Activated B cell treated with CpG ODN at 0.5 μM for 24 hours (primary cell): ENCODE data around the gene PDHA1. TPM values are rescaled to one million over a fixed set of nuclear protein-coding genes. Genes with fewer than 3 reads are reported as not detected.

Experiments
- ATAC-seq: fragments of 200-7000 bp; cut with Tn5 transposase; one replicate; pipeline ENCODE4 v1.10.0; 2021; ENCODE audit warnings: low read depth, mild to moderate bottlenecking, moderate library complexity
- CTCF ChIA-PET: fragments of 350-600 bp; sonication (Branson Sonifier 250); formaldehyde crosslinking; loops from one replicate; lab custom pipeline; 2021; ENCODE audit warnings: antibody characterized with exemption; lab: Charles Lee
- POLR2A ChIA-PET: fragments of 350-600 bp; sonication (Branson Sonifier 250); formaldehyde crosslinking; loops from one replicate; lab custom pipeline; 2021; ENCODE audit warnings: antibody characterized with exemption; lab: Charles Lee
- DNase-seq: peaks from one replicate; pipeline ENCODE4 v3.0.0; 2022
- H3K27ac Mint-ChIP-seq: one replicate; pipeline ENCODE4 v1.8.0; 2020; ENCODE audit warnings: mixed read lengths
- H3K27me3 Mint-ChIP-seq: one replicate; pipeline ENCODE4 v1.8.0; 2021; ENCODE audit warnings: mixed read lengths
- H3K36me3 Mint-ChIP-seq: one replicate; pipeline ENCODE4 v1.8.0; 2021; ENCODE audit warnings: low read depth, mixed read lengths
- H3K4me1 Mint-ChIP-seq: one replicate; pipeline ENCODE4 v1.8.0; 2021; ENCODE audit warnings: mixed read lengths
- H3K4me3 Mint-ChIP-seq: one replicate; pipeline ENCODE4 v1.8.0; 2020; ENCODE audit warnings: mild to moderate bottlenecking, mixed read lengths
- H3K9me3 Mint-ChIP-seq: one replicate; pipeline ENCODE4 v1.8.0; 2020; ENCODE audit warnings: mixed read lengths
- intact Hi-C: fragments of 100-400 bp; cut with micrococcal nuclease; formaldehyde crosslinking; loops from one replicate; pipeline ENCODE4 v1.15.1; 2024
- total RNA-seq: library from RNA; stranded (reverse); gene quantifications from 2 replicates; pipeline ENCODE4 v1.2.3, GENCODE V29; 2022
- TF ChIP-seq, protein P1 (sequence below): fragments of 200-600 bp; IDR thresholded peaks from one replicate; pipeline ENCODE4 v1.8.0; 2022; ENCODE audit warnings: antibody characterized with exemption, mild to moderate bottlenecking

The PDHA1 gene
- total RNA-seq, 1 donor from 2014 or later = 124 TPM

DNA sequence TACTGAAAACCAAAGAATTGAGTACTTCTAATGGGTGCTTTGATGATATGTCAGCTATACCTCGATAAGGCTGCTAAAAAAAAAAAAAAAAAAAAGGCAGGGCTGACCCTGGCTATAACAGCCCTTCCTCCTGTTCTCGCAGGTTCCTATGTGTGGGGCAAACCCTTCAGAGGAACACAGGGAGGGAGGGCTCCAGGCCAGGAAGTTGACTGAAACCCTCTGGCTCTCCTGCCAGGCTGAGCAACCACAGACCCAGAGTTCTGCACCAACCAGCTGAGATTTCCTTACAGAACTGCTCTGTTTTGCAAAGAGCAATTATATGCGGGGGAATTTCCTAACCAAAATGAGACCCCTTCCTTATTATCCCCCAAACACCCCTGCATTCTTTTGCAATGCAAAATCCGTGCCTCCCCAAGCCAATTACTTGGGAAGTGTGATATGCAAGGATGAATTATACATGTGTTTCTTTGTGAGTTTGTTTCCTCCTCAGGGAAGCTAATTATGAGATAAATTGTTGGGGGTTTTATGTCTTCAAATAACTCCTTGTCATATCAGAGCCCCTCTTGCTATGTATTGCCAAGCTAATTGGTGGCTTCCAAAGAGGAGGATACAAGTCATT is 45.6 kb downstream of the PDHA1 start:
- no peak for ATAC-seq
- CTCF ChIA-PET = no interaction called here

DNA sequence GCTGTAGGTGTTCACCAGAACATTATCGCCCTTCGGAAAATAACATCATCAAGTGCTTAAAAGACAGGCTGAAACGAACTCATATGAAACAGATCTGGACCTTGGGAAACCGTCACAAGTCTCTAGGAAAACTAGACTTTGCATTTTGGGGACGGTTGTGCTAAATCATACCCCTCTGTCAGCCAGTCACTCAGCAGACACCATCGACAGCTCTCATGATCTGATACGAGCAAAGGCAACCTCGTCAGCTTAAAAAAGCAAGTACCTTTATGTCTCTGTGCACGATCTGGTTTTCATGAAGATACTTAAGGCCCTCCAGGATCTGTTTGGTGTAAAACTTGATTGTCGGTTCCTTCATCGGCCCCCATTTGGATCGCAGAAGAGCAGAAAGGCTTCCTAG is 48.4 kb downstream of the PDHA1 start:
- CTCF ChIA-PET = no interaction called here
- intact Hi-C loops = no loop called here

More for the DNA sequence above, 45.6 kb downstream of the PDHA1 start:
- DNase-seq = no peak
- Mint-ChIP-seq H3K27me3 (no peaks in the 10 kb centered on the region), H3K4me3 (no peak overlapping the region), H3K4me1 (no peaks in the 10 kb centered on the region), H3K36me3 (no peaks in the 10 kb centered on the region), H3K9me3 (no peaks in the 10 kb centered on the region), H3K27ac (no peak overlapping the region)
- TF ChIP-seq, protein P1, sequence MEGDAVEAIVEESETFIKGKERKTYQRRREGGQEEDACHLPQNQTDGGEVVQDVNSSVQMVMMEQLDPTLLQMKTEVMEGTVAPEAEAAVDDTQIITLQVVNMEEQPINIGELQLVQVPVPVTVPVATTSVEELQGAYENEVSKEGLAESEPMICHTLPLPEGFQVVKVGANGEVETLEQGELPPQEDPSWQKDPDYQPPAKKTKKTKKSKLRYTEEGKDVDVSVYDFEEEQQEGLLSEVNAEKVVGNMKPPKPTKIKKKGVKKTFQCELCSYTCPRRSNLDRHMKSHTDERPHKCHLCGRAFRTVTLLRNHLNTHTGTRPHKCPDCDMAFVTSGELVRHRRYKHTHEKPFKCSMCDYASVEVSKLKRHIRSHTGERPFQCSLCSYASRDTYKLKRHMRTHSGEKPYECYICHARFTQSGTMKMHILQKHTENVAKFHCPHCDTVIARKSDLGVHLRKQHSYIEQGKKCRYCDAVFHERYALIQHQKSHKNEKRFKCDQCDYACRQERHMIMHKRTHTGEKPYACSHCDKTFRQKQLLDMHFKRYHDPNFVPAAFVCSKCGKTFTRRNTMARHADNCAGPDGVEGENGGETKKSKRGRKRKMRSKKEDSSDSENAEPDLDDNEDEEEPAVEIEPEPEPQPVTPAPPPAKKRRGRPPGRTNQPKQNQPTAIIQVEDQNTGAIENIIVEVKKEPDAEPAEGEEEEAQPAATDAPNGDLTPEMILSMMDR = no peak
- intact Hi-C loops = no loop called here
- POLR2A ChIA-PET = no interaction called here

DNA sequence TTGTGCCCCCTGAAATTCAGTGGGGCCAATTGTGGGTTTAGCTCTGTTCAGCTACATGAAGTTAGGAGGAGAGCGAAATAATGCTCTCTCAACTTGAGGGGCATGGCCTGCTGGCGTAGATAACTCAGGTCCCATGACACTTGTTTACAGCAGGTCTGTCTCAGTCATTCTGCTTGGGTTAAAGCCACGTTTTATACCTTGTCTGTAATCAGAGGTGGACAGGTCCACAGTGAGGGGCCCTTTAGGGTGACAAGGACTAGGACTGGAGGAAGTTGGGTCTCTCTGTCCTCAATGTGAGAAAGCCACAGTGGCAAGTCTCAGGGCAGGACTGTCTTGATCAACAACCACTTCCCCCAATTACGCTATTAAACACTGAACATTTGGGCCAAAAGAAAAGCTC is 49.0 kb downstream of the PDHA1 start:
- Mint-ChIP-seq H3K9me3 (no peaks in the 10 kb centered on the region), H3K4me3 (no peak overlapping the region), H3K27ac (no peak overlapping the region), H3K27me3 (no peaks in the 10 kb centered on the region), H3K4me1 (no peaks in the 10 kb centered on the region), H3K36me3 (no peaks in the 10 kb centered on the region)
- ATAC-seq = no peak
- POLR2A ChIA-PET = no interaction called here
- DNase-seq = no peak
- CTCF ChIA-PET = no interaction called here
- intact Hi-C loops = no loop called here
- TF ChIP-seq, protein P1 = no peak

More for the DNA sequence above, 48.4 kb downstream of the PDHA1 start:
- no peaks in the 10 kb centered on the region for H3K36me3 Mint-ChIP-seq
- no peaks in the 10 kb centered on the region for H3K4me1 Mint-ChIP-seq
- H3K27ac Mint-ChIP-seq = no peak overlapping the region
- POLR2A ChIA-PET = no interaction called here
- H3K9me3 Mint-ChIP-seq = no peaks in the 10 kb centered on the region
- DNase-seq (no peak), ATAC-seq (no peak)
- TF ChIP-seq, protein P1 = no peak
- no peaks in the 10 kb centered on the region for H3K27me3 Mint-ChIP-seq
- no peak overlapping the region for H3K4me3 Mint-ChIP-seq

DNA sequence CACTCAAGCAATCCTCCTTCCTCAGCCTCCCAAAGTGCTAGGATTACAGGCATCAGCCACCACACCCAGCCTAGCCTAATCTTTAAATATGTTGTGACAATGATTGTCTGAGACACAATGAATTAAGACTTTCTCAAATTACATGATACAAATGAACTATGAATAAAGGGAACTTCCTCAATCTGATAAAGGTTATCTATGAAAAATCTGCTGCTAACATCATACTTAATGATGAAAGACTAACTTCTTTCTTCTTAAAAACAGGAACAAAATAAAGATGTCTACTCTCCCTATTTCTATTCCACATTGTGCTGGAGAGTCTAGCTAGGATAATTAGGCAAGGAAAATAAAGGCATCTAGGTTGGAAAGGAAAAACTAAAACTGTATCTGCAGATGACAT is 60.0 kb downstream of the PDHA1 start:
- Mint-ChIP-seq H3K4me1 (no peaks in the 10 kb centered on the region), H3K9me3 (no peaks in the 10 kb centered on the region), H3K27ac (no peak overlapping the region), H3K4me3 (no peak overlapping the region), H3K36me3 (no peaks in the 10 kb centered on the region), H3K27me3 (no peaks in the 10 kb centered on the region)
- CTCF ChIA-PET = no interaction called here
- intact Hi-C loops = no loop called here
- no peak for ATAC-seq
- POLR2A ChIA-PET = no interaction called here
- no peak for DNase-seq
- TF ChIP-seq, protein P1 = no peak

DNA sequence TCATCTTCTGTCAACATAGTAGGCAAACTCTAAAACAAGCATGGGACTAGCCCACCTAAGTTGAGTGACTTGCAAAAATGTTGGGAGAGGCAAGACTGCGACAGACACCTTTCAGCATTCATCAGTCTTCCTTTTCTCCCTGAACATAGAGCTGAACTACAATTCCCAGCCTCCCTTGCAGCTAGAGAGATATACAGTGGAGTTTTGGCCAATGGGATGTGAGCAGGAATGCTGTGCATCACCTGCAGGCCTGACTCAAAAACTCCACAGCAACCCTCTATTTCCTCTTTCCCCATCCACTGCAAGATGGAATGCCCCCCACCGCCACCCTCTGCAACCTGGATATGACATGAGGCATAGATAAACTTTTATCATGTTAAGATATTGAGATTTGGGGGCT is 66.5 kb downstream of the PDHA1 start:
- H3K4me1 Mint-ChIP-seq = no peaks in the 10 kb centered on the region
- intact Hi-C loops = no loop called here
- no peaks in the 10 kb centered on the region for H3K9me3 Mint-ChIP-seq
- no peak for DNase-seq
- no peak overlapping the region for H3K4me3 Mint-ChIP-seq
- H3K36me3 Mint-ChIP-seq = no peaks in the 10 kb centered on the region
- no peak for ATAC-seq
- H3K27me3 Mint-ChIP-seq = peaks cover 2% of the 10 kb centered on the region
- POLR2A ChIA-PET = no interaction called here
- CTCF ChIA-PET = no interaction called here
- no peak overlapping the region for H3K27ac Mint-ChIP-seq
- TF ChIP-seq, protein P1 = no peak

Other genes with a start within 250 kb of the PDHA1 start
- gene ADGRG2, start 221.5 kb upstream of the PDHA1 start, total RNA-seq = not detected in 2 replicates
- 0.11 TPM in 1 of 2 replicates, not detected in the other for gene MAP3K15, start 171.6 kb downstream of the PDHA1 start, total RNA-seq